Ecto neural progenitor cell (in vitro differentiated cells): ENCODE data around the gene SLC35A2.

Experiments
- DNase-seq: peaks from one replicate; pipeline ENCODE4 v3.0.0-alpha.2; 2018; ENCODE audit warnings: low spot score

Gene SLC35A2

GRCh38 chrX:48911412-48912182, at the start of gene SLC35A2:
Gene SLC35A2 (minus strand): TSS chrX:48911646. CDS start chrX:48911636, 10 bp downstream.
- DNase-seq: peak; percentile 83

DNA sequence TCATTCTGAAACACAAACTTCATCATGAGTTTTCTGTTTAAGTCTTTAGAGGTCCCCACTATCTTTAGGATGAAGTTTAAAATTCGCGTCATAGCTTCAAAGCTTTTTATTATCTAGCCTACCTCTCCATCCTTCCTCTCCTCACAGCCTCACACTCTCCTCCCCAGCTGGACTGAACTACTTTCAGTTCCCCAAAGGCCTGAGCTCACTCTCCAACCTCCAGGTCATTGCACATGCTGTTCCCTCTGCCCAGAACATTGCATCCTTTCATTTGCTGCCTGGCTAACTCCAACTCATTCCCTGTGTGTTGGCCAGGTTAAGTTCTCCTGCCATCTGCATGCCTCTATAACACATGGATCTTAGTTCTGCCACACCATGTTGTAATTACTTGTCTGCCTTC, 48.8 kb upstream of the SLC35A2 start:
- DNase-seq: no peak

DNA sequence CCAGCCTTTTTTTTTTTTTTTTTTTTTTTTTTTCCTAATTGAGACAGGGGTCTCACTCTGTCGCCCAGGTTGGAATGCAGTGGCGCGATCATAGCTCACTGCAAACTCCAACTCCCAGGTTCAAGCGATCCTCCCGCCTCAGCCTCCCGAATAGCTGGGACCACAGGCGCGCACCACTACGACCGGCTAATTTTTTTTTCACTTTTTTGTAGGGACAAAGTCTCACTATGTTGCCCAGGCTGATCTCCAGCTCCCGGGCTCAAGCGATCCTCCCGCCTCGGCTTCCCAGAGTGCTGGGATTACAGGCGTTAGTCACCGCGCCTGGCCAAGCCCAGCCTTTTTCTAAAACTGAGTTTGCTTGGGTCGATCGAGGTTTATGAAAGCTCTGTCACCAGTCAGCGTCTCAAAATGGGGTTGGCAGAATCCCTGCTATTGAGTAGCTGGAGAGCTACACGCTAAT, 47.2 kb upstream of the SLC35A2 start:
- no peak for DNase-seq

DNA sequence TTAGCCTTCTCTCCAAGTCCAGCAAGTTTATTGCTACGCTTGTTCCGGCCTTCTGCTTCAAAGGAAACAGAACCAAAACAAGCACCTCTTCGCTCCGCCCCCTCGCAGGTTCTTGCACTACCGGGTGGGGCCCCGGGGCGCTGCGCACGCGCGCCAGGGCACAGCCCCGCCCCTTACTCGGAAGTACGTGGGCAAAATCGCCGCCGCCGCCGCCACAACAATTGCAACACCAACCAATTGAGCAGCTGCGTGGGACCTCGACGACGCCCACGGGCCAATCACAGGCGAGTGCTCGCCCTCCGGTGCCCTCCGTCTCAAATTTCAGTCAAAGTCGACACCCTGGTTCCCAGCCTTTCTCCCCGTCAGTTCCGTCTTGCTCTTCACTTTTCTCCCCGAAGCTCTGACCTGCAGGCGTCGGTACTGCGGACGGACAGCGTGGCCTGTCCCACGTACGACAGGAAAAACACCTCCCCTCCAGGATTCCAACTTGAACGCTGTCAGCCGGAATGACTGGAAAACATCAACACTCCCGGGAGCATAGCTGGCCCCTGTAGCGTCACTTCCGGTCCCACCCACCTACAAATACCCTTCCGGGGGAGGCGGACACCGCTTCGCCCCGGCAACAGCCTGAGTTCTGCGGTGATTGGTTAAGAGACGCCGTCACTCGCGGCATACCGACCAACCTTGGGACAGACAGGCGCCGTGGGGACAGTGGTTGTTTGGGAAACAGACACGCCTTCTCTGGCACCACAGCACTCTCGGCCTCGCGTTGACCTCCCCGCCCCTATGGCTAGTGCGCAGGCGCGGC, 46.6 kb upstream of the SLC35A2 start:
- DNase-seq: peak; percentile 93

DNA sequence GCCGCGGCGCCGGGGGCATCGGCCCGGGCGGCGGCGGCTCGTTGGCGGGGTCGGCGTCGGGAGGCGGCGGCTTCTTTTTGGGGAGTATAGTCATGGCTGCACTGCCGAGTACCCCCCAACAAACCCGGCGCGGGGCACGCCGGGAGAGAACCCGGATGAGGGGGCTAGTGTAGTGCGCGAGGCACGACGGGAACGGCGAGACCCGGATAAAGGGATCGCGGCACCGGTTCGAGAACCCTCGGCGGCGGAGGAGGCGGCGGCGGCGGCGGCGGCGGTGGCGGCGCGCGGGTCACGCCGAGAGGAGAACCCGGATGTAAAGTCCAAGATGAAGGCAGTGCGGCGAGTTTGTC, 46.0 kb upstream of the SLC35A2 start, which contains the start of gene OTUD5:
TSS of gene OTUD5 (minus strand) at position 131 of the 350 bp plus-strand sequence. CDS start at position 94, 37 bp downstream.
- peak; percentile 76 for DNase-seq

- DNase-seq: peak; percentile 49
Measured at GRCh38 chrX:48956728-48957414, 45.4 kb upstream of the SLC35A2 start.

DNA sequence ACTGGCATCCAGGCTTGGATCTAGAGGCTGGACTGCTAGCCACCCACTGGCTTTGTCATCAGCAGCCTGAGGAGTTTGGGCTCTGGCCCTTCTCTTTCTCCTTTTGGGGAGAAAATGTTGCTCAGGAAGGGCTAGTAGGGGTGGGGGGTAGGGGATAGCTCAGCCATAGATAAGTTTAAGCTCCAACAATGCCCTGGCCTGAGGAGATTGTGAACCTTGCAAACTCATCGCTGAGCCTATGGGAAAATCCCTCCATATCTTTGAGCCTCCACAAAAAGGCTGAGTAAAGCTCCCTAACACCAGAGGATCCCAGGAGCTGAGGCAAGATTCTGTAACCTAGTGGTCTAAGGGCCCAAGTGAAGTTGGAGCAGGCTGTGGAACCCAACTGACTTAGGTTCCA, 37.1 kb upstream of the SLC35A2 start:
- no peak for DNase-seq

DNA sequence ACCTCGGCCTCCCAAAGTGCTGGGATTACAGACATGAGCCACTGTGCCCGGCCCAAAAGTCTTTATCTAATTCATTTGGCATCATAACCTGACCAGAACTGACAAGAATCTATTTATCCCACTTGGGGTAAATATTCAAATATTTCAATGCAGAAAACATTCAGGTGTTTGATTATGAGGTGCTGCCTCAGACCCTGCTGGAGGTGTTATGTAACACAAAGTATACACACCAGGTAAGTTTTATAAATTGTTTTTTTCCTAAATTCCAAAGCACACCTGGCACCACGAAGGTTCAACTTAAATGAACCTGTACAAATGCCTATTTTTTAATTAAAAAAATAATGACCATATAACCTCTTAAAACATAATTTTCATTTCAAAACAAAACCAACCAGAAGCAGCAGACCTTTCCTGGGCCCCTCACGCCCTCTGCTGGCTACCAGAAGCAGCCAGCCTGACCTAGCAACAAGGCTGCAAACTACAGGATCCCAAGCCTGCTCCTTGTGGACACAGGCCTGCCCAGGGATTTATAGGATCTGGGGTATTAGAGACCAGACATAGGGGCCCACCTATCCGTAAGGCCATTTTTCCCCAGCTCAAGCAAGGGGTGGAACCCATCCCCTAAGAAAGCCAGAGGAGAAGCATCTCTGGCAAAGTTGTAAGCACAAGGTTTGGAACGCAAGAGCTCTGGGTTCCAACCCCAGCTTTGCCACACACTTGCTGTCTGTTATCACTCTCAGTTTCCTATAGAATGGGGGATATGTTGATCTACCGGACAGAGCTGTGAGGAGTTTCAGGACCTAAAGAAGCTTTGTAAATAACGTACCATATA, 34.3 kb upstream of the SLC35A2 start:
- peak; percentile 61 for DNase-seq

- no peak for DNase-seq
Measured at GRCh38 chrX:48942895-48943294, 31.4 kb upstream of the SLC35A2 start.

DNA sequence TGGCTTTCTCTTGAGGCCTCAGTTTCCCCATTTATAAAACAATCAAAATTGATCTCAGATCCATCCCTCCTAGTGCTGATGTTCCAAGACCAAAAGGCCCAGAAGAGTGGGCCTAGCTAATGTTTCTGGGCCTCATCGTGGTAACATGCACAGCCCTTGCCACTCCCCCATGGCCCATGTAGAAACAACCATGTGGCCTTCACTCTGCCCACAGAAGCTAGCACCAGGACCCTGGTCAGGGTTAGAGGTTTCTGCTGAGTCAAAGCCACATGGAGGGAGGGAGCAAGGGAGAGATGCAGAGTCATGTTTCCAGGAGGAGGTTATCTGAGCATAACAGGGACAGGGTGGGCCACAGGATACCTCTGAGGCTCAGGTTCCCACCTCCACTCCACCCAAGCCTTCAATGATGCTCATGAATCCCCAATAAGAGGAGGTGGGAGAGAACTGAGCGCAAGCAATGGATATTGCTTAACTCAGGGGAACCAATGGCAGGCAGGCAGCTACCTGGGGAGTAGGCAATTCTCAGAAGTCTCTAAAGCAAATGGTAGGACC, 29.0 kb upstream of the SLC35A2 start:
- no peak for DNase-seq

DNA sequence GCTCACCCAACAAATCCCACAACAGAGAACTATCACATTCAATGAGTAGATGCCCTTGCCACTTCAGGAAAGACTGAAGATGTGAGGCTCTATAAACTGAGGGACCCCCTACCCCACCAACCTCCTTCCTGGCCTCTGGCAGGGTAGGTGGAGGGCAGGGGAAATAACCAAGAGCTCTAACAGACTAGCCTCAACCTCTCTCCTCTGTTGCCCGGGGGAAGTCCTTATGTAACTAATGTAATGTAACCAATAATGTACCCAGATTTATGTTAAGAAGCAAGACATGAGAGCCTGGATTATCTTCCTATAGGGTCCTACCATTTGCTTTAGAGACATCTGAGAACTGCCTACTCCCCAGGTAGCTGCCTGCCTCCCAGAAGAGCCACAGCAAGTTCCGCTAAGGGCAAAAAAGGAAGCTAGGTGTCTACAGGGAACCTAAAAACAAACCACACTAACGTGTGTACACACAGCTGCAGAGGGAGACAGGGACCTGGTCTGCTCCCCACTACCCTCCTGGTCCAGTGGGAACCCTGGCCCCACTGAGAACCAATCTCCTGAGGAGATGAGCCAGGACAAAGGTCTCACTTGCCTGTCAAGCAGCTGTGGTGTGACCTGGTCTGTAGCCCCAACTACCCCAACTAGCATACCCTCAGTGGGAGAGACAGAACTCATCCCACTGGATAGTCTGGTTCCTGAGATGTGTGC, 28.2 kb upstream of the SLC35A2 start:
- DNase-seq: no peak

- DNase-seq: no peak
Measured at GRCh38 chrX:48938721-48939425, 27.4 kb upstream of the SLC35A2 start.

- DNase-seq: no peak
Measured at GRCh38 chrX:48937054-48937907, 25.8 kb upstream of the SLC35A2 start.

GRCh38 chrX:48936429-48937053, 25.1 kb upstream of the SLC35A2 start:
- DNase-seq: no peak

DNA sequence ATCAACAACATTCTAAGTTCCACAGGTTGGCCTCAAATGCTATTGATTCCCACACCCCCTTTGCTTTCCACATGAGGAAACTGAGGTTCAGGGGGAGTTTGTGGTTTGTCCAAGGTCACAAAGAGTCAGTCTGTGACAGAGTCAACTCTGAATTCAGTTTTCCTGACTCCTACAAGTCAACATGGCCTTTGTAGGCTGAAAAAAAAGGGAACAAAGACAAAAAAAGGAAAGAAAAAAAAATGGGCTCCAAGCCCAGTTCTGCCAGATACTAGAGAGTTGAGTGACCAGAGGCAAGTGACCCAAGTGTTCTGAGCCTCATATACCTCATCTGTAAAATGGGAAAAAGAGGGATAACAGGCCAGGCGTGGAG, 23.8 kb upstream of the SLC35A2 start:
- DNase-seq: no peak

DNA sequence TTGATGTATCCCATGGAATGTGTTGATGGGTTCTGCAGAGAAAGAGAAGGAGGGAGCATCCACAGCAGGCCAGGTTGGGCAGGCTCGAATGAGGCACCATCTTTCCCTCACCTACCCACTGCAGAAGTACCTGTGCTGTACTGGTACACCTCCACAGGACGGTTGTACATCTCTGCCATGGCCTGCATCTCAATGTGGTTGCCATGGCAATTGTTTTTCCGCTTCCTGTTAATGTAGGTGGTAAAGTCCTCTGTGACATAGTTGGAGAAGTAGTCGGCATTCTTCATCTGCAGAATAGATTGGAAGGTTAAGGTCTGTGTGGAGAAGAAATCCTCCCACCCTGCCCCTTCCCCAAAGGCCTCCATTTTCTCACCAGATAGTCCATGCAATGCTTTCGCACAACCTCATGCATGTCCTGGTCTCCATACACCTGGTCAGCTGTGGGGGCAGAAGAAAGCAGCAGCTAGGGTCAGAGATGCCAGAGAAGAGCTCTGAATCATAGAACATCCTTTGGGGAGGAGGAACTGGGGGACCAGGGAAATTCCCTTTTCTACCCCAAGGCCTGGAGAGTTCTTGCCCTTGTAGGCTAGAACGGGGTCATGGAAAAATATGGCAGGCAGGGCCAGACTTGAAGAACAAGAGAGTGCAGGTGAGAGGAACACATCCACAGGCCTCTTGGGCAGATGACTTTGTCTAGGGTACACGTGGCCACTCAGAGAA, 23.3 kb upstream of the SLC35A2 start:
- no peak for DNase-seq

DNA sequence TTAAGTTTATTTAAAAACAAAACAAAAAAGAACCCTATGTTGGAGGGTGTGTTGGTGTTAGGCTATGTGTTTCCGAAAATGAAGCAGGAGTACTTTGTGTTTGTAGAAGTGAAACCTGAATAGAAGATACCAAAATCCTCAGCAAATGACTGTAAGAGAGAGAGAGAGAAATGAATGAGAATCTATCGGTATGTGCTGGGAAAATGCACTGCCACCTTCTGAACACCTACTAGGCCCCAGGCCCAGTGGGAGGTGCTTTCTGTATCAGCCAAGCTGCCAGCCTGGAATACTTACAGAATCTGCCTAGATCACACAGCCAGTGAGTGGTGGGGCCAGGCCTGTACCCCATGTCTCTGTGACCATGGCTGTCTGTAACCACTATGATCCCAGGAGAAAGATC, 22.3 kb upstream of the SLC35A2 start:
- no peak for DNase-seq
